ENCODE measurements around the gene MAP4K4.

DNA sequence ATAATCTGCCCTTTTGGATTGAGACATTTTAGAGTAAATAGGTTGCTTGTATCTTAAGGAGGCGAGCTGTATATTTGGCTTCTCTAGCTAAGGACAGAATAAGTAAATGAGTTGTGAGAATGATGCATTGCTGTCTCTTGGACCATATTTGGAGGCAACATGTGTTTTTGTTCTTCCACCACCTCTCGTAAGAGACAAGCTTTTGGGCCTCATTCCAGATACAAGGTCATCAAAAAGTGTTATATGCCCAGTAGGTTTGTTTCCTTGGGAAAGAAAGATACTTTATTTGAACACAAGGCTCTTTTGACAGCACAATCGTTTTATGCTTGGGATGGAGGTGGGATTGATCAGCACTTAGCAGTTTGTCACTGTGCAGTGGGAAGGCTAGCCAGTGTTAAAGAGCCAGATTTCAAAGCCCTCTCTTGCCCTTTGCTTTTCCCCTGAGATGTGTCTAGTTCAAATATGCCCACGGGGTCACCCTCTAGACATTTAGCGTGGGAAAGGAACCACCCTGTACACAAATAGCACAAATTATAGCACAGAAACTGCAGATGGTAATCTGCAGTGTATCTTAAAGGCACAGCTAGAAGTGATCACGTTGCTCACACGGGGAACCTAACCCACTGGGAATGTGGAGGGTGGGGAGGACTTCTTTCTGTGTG is 131.3 kb downstream of the MAP4K4 start:
- TF ChIP-seq CTCF (IDR thresholded peaks at IDR 0.05; ENCODE audit: borderline replicate concordance, extremely low read depth, low read length, poor library complexity, severe bottlenecking) (no peak), EZH2 (IDR thresholded peaks at IDR 0.05; ENCODE audit: borderline replicate concordance, low read depth, low read length, severe bottlenecking) (no peak)

All from DND-41 (cell line).